ENCODE results near the gene SCYL1. TPM values are rescaled to one million over a fixed set of nuclear protein-coding genes. Genes with fewer than 3 reads are reported as not detected.

The SCYL1 gene
- total and polyA plus RNA-seq, 2 experiments from 2014 or later = 52.7 to 66.1 TPM

DNA sequence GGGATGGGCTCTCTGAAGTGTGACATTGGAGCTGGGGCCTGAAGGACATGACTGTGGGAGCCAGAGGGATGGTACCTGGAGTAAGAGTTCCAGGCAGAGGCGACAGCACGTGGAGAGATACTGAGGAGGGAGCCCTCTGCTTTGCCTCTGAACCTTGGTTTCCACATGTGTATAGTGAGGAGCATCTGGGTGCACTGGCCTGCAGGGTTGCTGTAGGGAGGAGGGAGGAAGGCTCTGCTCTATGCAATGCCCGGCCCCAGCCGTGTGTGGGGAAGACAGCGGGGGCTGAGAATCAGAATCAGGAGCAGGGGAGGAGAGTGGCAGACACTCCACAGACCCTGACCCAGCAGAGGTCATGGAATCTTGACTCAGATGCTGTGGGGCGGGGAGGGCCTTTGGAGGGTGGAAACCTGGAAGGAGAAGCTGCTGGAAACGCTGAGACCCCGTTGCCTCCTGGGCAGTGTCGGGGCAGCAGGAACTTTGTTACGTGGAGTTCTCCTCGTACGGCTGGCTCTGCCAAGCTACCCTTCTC, 4.0 kb downstream of the SCYL1 start (continued):
- TF ChIP-seq, protein P1, sequence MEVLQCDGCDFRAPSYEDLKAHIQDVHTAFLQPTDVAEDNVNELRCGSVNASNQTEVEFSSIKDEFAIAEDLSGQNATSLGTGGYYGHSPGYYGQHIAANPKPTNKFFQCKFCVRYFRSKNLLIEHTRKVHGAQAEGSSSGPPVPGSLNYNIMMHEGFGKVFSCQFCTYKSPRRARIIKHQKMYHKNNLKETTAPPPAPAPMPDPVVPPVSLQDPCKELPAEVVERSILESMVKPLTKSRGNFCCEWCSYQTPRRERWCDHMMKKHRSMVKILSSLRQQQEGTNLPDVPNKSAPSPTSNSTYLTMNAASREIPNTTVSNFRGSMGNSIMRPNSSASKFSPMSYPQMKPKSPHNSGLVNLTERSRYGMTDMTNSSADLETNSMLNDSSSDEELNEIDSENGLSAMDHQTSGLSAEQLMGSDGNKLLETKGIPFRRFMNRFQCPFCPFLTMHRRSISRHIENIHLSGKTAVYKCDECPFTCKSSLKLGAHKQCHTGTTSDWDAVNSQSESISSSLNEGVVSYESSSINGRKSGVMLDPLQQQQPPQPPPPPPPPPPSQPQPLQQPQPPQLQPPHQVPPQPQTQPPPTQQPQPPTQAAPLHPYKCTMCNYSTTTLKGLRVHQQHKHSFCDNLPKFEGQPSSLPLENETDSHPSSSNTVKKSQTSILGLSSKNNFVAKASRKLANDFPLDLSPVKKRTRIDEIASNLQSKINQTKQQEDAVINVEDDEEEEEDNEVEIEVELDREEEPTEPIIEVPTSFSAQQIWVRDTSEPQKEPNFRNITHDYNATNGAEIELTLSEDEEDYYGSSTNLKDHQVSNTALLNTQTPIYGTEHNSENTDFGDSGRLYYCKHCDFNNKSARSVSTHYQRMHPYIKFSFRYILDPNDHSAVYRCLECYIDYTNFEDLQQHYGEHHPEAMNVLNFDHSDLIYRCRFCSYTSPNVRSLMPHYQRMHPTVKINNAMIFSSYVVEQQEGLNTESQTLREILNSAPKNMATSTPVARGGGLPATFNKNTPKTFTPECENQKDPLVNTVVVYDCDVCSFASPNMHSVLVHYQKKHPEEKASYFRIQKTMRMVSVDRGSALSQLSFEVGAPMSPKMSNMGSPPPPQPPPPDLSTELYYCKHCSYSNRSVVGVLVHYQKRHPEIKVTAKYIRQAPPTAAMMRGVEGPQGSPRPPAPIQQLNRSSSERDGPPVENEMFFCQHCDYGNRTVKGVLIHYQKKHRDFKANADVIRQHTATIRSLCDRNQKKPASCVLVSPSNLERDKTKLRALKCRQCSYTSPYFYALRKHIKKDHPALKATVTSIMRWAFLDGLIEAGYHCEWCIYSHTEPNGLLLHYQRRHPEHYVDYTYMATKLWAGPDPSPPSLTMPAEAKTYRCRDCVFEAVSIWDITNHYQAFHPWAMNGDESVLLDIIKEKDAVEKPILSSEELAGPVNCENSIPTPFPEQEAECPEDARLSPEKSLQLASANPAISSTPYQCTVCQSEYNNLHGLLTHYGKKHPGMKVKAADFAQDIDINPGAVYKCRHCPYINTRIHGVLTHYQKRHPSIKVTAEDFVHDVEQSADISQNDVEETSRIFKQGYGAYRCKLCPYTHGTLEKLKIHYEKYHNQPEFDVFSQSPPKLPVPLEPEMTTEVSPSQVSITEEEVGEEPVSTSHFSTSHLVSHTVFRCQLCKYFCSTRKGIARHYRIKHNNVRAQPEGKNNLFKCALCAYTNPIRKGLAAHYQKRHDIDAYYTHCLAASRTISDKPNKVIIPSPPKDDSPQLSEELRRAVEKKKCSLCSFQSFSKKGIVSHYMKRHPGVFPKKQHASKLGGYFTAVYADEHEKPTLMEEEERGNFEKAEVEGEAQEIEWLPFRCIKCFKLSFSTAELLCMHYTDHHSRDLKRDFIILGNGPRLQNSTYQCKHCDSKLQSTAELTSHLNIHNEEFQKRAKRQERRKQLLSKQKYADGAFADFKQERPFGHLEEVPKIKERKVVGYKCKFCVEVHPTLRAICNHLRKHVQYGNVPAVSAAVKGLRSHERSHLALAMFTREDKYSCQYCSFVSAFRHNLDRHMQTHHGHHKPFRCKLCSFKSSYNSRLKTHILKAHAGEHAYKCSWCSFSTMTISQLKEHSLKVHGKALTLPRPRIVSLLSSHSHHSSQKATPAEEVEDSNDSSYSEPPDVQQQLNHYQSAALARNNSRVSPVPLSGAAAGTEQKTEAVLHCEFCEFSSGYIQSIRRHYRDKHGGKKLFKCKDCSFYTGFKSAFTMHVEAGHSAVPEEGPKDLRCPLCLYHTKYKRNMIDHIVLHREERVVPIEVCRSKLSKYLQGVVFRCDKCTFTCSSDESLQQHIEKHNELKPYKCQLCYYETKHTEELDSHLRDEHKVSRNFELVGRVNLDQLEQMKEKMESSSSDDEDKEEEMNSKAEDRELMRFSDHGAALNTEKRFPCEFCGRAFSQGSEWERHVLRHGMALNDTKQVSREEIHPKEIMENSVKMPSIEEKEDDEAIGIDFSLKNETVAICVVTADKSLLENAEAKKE (CRISPR knock-in tag; IDR thresholded peaks at IDR 0.05) = no peak
- TF ChIP-seq ZNF331 (CRISPR knock-in tag; IDR thresholded peaks at IDR 0.05; ENCODE audit: low read depth) (no peak), EZH2 (IDR thresholded peaks at IDR 0.05; ENCODE audit: low read depth, unreplicated experiment) (no peak)
- TF ChIP-seq, protein P2, sequence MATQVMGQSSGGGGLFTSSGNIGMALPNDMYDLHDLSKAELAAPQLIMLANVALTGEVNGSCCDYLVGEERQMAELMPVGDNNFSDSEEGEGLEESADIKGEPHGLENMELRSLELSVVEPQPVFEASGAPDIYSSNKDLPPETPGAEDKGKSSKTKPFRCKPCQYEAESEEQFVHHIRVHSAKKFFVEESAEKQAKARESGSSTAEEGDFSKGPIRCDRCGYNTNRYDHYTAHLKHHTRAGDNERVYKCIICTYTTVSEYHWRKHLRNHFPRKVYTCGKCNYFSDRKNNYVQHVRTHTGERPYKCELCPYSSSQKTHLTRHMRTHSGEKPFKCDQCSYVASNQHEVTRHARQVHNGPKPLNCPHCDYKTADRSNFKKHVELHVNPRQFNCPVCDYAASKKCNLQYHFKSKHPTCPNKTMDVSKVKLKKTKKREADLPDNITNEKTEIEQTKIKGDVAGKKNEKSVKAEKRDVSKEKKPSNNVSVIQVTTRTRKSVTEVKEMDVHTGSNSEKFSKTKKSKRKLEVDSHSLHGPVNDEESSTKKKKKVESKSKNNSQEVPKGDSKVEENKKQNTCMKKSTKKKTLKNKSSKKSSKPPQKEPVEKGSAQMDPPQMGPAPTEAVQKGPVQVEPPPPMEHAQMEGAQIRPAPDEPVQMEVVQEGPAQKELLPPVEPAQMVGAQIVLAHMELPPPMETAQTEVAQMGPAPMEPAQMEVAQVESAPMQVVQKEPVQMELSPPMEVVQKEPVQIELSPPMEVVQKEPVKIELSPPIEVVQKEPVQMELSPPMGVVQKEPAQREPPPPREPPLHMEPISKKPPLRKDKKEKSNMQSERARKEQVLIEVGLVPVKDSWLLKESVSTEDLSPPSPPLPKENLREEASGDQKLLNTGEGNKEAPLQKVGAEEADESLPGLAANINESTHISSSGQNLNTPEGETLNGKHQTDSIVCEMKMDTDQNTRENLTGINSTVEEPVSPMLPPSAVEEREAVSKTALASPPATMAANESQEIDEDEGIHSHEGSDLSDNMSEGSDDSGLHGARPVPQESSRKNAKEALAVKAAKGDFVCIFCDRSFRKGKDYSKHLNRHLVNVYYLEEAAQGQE (IDR thresholded peaks at IDR 0.05; ENCODE audit: unreplicated experiment) = no peak
